ENCODE measurements around the gene DCDC1.
"Not testable (repeated sequence)": the region's sequence is repeated elsewhere in the genome, so short reads cannot be mapped to it uniquely, and the experiment has no call there.

Gene DCDC1

DNA sequence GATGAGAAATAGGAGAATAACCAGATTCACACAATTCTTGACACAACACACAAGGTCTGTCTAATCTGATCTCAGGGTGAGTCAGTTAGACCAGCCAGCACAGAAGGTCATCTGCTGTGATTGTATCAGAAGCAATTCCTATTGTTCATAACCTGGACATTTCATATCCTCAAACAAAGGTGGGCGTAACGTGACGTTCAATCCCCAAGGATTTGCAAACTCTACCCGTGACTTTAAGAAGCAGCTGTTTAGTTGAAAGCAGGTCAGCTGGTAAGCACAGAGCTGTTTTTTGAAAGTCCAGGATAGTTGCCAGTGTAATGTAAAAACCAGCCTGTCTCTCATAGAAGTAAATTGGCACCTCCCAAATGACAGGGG, 385.1 kb downstream of the DCDC1 start:
- DNase-seq: peak in 1 of 3 experiments; percentile 11

- DNase-seq: peak in 2 of 3 experiments; percentile 18 to 41
Observed at GRCh38 chr11:30983776-30984441, 385.6 kb downstream of the DCDC1 start.

DNA sequence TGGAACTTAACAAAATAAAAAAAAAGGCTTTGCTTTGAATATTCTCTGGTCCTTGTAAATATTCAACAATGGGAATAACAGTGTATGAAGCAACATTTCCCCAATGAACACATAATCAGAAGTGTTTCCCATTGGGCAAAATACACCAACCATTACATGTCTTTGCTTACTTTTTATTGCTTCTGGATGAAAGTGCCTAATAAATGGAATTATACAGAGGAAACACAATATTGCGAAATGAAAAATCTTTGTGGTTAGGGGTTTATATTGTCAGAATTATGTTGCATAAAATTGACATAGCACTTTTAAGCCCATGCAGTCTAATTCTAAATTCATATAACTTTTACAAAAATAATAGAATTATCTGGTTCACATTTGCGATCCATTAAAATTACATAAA, 386.4 kb downstream of the DCDC1 start:
- no peak for DNase-seq

GRCh38 chr11:30967579-30967978, 402.0 kb downstream of the DCDC1 start:
- no peak for DNase-seq

DNA sequence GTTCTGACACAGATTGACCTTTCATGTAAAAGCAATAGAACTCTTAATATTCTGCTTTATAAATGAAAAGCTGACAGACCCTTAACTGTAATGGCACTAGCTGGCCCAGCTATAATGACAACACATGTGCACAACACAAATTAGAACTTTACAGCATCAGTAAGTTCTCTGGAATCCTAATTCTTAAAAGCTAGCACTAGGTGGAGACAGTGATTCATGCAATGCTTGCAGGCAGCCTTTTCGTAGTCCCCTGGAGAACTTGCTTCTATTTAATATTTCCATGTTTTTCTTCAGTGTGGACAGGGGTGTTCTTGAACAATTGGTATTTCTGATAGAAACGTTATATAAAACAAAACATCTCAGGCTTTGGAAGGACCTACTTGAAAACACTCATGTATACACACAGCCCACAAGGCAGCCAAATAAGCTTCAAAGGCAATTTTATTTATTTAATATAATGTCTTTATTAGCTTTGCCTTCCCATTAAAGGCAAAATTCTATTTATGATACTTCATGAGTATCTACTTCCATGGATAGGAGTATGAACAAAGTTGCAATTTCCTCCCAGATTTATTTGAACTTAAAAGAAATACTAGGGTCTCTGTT, 409.0 kb downstream of the DCDC1 start:
- DNase-seq: peak; percentile 35 to 86 (median 65)

GRCh38 chr11:30956751-30957150, 412.8 kb downstream of the DCDC1 start:
- no peak for DNase-seq

DNA sequence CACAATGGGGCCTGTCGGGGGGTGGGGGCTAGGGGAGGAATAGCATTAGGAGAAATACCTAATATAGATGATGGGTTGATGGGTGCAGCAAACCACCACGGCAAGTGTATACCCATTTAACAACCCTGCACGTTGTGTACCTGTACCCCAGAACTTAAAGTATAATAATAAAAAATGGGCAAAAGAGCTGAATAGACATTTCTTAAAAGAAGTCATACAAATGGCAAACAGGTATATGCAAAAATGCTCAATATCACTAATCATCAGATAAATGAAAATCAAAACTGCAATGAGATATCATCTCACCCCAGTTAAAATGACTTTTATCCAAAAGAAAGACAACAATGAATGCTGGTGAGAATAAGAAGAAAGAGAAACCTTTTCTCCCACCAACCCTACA, 419.7 kb downstream of the DCDC1 start:
- DNase-seq: no peak

- not testable (repeated sequence) for DNase-seq
Observed at GRCh38 chr11:30947715-30948114, 421.8 kb downstream of the DCDC1 start.

- no peak for DNase-seq
Observed at GRCh38 chr11:30938810-30939209, 430.7 kb downstream of the DCDC1 start.

- no peak for DNase-seq
Observed at GRCh38 chr11:30938171-30938570, 431.4 kb downstream of the DCDC1 start.

DNA sequence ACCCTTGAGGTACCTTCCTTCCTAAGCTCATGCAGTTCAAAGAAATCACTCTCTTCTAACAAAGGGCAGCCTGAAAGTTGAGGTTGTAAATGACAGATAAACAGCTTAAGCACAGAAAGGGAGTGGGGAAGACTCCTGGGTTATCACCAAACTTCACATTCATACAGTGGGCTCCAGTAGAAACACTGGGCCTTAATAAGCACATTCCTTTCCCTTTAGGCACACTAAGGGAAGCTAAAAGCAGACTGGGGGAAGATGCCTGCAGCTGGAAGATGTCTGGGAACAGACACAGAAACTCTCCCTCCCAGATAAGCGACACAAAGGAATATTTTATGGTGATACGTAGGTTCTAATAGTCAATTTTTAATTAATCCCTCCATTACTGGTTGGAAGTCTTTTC, 433.0 kb downstream of the DCDC1 start:
- no peak for DNase-seq

DNA sequence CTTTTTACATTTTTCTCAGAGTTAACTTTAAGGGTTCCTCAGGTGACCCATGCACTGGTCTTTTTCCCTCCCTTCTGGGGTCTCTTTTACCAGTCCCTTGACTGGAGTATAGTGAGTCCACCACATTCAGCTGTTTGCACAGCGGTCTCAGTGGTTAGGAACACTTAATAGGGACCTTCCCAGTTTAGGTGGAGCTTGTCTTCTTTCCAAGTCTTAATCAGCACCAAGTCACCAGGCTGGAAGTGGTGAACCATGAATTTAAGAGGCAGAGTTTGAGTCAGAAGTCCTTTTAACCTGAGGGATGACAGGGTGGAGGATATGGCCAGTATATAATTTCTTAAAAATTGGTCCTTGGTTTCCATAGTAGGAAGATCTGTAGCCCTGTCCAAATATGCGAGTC, 433.7 kb downstream of the DCDC1 start:
- DNase-seq: no peak

- DNase-seq: no peak
Observed at GRCh38 chr11:30926130-30926529, 443.4 kb downstream of the DCDC1 start.

- DNase-seq: no peak
Observed at GRCh38 chr11:30921811-30922210, 447.7 kb downstream of the DCDC1 start.

DNA sequence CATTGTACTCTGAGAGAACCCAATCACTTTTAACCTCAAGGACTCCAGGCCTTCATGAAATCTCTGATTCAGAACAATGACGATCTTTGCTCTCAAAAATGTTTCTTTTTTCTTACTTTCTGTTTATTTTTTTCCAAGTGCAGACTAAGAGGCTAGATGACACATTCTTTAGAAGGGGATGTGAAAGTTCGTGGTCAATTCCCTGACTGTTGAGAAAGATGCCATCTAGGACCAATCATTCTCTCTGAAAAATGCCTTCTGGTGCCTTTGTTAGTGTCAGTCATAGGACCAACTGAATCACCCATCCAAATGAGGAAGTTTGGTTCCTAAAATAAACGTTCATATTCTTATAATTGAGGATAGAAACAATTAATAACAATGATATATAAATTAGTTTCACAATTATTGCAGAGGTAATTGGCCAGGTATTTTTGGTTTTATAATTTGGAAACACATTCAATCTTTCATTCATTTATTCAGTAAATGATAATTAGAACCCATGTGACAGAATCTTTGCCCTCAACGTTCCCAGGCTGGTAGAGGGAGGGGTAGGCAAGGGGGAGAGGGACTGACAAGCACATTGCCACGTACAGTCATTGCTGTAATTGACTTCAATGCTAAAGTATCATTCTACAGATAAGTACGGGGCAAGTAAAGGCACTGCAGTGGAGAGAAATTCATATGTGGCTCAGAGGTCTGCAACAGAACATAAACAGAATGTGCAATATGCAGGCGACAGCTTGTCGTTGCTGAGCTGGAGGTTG, 450.0 kb downstream of the DCDC1 start:
- no peak for DNase-seq

DNA sequence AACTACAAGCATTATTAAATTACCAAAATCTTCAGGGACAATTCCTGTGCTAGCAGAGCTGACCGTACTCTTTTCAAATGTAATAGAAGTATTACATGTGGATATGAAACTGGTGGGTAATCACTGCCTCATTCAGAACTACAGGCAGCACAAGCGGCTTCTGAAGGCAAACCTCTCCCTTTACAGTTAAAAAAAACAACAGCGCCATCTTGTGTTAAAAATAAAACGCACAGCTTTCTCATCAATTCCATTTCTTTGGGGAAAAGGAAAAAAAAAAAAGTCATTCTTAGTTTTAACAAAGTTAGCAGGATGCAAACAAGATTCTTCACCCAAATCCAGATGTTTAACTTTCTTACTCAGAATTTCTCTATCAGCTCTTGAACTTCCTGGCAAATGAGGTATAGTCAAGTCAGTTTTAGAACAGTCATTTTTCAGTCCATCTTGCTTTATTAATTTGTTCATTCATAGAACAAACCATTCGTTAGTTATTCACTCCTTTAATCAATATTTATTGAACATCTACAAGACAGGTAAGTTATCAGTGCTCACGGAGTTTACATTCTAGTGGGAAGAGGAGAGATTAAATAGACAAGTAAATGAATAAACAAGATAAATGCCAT, 451.6 kb downstream of the DCDC1 start:
- peak; percentile 20 to 79 (median 78) for DNase-seq

DNA sequence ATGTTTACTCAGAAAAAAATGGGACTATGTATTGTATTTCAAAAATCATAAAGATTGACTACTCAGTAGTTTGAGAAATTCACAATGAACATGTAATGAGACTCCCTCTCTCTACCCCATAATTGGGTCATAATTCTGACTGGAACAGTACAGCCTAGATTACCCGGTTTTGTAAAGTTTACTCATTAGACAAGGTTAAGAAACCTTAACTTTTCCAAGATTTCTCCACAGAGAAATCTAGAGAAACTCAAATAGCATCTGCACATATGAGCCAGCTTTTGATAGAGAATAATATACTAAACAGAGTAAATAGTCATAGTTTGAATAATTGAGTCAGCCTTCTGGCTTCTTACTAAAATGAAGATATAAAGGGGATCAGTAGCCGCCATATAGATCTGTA, 452.3 kb downstream of the DCDC1 start:
- DNase-seq: no peak

DNA sequence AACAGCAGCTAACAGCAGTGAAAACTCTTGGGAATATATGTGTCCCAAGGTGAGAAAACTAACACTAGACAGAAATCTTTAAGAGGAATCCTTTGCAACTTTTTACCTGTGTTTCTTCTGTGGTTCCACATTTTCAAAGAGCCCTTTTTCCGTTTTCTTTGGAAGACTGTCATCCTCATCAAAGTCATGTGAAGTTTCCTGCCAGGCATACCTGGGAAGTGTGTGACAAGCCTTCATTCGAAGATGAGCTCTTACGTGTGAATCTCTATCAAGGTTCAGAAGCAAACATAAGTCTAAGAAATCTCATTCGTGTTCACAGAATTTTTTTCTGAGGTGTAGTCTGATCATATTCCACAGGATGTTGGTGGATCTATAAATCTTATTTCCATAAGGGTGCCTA, 452.8 kb downstream of the DCDC1 start:
- DNase-seq: no peak

DNA sequence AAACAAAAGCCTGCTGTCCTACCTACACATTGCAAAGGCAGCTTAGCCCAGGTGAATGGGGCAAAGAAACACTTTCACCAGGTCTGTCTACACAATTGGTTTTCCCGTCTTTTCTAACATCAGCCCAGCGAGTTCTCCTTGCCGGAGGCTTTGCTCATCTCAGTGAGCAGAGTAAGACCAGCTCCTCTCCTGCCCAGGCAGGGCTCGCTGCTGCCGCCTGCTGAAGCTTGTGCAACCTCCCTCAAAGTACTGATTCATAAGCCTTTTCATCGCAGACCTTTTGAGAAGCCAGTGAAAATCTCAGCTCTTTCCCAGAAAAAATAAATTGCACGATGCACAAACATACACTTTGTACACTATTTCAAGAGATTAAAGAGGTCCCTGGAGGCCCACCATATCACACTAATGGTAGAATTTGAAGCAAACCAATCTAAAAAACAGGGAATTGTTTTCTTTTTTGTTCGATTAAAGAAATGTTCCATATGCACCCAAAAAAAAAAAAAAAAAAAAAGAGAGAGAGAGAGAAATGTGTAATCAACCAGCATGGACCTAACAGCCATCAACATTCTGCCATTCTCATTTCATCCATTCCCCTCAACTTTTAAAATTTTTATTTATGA, 455.3 kb downstream of the DCDC1 start:
- peak in 2 of 3 experiments; percentile 6 to 31 for DNase-seq

DNA sequence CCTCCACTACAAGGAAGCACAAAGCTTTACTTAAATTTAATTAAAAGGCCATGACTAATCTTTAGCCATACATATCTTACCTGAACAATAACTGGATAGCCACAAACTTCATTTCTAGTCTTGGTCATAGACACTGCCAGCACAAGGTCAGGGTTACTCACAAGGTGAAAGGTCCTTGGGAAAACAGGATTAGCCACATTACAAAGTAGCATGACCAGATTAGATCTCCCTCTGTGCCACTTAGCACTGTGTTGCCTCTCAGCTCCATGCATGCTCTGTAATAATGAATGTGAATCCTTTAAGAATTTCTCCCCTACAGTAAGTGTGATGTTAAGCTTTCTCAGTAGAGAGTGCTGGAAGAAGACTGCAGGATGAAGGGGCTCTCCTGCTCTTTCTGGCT, 458.3 kb downstream of the DCDC1 start:
- DNase-seq: peak in 1 of 3 experiments; percentile 3

GRCh38 chr11:30908857-30909256, 460.7 kb downstream of the DCDC1 start:
- DNase-seq: no peak

- no peak for DNase-seq
Observed at GRCh38 chr11:30908272-30908671, 461.3 kb downstream of the DCDC1 start.

- DNase-seq: no peak
Observed at GRCh38 chr11:30902929-30903328, 466.6 kb downstream of the DCDC1 start.
